ENCODE results near the gene CFAP99. TPM values are rescaled to one million over a fixed set of nuclear protein-coding genes. Genes with fewer than 3 reads are reported as not detected.

The CFAP99 gene
- total and polyA plus RNA-seq, 2 donors (not counting 1 experiment from before 2014, with no cell fraction given), result not detected

DNA sequence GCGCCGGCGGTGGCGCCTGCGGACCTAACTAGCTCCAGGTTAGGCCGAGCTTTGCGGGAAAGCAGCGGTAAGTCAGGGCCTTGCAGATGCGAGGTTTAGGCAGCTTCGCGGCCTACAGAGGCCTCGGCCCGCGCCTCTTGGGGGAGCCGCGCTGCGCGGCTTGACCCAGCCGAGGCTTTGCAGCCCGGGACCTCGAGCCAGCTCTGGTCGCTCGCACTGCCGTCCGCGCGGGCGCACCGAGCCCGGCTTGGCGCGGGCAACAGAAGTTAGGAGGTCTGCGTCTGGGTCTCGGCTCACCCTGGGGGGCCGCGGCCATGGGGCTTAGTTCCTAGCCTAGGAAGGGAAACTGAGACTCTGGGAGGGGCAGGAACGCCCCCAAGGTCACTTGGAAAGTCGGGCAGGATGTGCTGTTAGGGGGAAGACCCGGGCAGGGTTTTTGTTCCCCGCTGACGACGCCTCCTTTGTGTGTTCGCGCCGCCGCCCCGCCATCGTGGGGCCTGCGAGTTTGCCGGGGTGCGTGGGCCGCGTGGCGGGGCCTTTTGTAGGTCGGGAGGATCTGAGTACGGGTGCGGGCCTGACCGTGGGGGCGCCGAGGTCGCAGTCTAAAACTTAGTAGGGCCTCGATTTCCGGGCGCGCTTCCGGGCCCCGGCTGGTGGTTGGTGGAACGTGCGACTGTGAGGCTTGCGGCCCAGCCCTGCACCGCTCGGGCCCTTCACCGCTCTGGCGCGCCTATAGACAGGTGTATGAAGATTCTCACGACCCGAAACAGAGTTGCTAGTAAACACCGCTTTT lies 50.6 kb downstream of the CFAP99 start:
- H3K27me3 Mint-ChIP-seq, result no peaks in the 10 kb centered on the region
- no peaks in the 10 kb centered on the region for H3K27me3 ChIP-seq (replicated peaks in 1 of 4; ENCODE audit: control extremely low read depth in 1 of 4, control insufficient read depth in 3 of 4, insufficient read depth in 4 of 4, low read length in 3 of 4)
- H3K9me3 ChIP-seq (ENCODE audit: control extremely low read depth in 1 of 3, control insufficient read depth in 2 of 3, insufficient read depth in 1 of 3, low read length in 2 of 3), result no peaks in the 10 kb centered on the region
- peak overlapping the region; percentile 90 to 97 for H3K27ac ChIP-seq (ENCODE audit: low read length in 2 of 2)
- ChIA-PET CTCF (interaction anchor here (0.6 to 3.8 kb wide), 8 partner anchors 11 to 249 kb away, joined by 3 to 29 read pairs (median 4); partner anchors contain the start of gene FAM193A), POLR2A (interaction anchor here (0.6 to 2.8 kb wide), 7 partner anchors 13 to 493 kb away, joined by 3 to 19 read pairs (median 6); partner anchors contain the start of genes FAM193A and MXD4)
- H3K4me3 Mint-ChIP-seq, result peak overlapping the region; percentile 99
- H3K36me3 ChIP-seq (replicated peaks in 1 of 2; ENCODE audit: control extremely low read depth in 1 of 2, control insufficient read depth in 1 of 2, extremely low read depth in 1 of 2, insufficient read depth in 2 of 2, low read length in 1 of 2), result peaks cover 5 to 23% of the 10 kb centered on the region in 2 experiments
- H3K4me1 Mint-ChIP-seq, result peaks cover 45% of the 10 kb centered on the region
- H3K79me2 ChIP-seq (ENCODE audit: control insufficient read depth, insufficient read depth, low read length), result peaks cover 85% of the 10 kb centered on the region
- H3K4me3 ChIP-seq (ENCODE audit: control extremely low read depth in 1 of 5, extremely low read depth in 1 of 5, insufficient read depth in 1 of 5, low read depth in 2 of 5, low read length in 4 of 5), result peak overlapping the region; percentile 77 to 99 (median 90)
- peak overlapping the region; percentile 96 for H3K9ac ChIP-seq (ENCODE audit: low read length)
- intact Hi-C loops (cut with micrococcal nuclease), result loop anchor here (1.0 to 5.0 kb wide), 9 partner anchors 16 to 757 kb away; partner anchors contain the start of genes FAM193A, GRK4, HAUS3 and MXD4
- H3K4me2 ChIP-seq (replicated peaks; ENCODE audit: low read depth, low read length, poor library complexity, severe bottlenecking), result peak overlapping the region; percentile 91
- DNase-seq, result peak; percentile 84
- ATAC-seq (ENCODE audit: low read depth), result peak; percentile 52
- H2AFZ ChIP-seq (ENCODE audit: insufficient read depth, low read depth, low read length, poor library complexity, severe bottlenecking), result peak overlapping the region; percentile 81
- H4K20me1 ChIP-seq (ENCODE audit: control insufficient read depth, insufficient read depth, low read length, poor library complexity, severe bottlenecking), result peaks cover 59% of the 10 kb centered on the region
- peaks cover 31 to 33% of the 10 kb centered on the region in 2 donors for H3K4me1 ChIP-seq (ENCODE audit: control insufficient read depth in 2 of 2, insufficient read depth in 2 of 2, low read length in 2 of 2)
- under 1% methylated on average over 73 of the region's 78 CpGs for WGBS (ENCODE audit: insufficient coverage)
- H3K9me3 Mint-ChIP-seq (ENCODE audit: insufficient read depth), result no peaks in the 10 kb centered on the region
- TF ChIP-seq, protein P1, sequence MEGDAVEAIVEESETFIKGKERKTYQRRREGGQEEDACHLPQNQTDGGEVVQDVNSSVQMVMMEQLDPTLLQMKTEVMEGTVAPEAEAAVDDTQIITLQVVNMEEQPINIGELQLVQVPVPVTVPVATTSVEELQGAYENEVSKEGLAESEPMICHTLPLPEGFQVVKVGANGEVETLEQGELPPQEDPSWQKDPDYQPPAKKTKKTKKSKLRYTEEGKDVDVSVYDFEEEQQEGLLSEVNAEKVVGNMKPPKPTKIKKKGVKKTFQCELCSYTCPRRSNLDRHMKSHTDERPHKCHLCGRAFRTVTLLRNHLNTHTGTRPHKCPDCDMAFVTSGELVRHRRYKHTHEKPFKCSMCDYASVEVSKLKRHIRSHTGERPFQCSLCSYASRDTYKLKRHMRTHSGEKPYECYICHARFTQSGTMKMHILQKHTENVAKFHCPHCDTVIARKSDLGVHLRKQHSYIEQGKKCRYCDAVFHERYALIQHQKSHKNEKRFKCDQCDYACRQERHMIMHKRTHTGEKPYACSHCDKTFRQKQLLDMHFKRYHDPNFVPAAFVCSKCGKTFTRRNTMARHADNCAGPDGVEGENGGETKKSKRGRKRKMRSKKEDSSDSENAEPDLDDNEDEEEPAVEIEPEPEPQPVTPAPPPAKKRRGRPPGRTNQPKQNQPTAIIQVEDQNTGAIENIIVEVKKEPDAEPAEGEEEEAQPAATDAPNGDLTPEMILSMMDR (IDR thresholded peaks at IDR 0.05), result no peak
- no peak for TF ChIP-seq EZH2 (IDR thresholded peaks at IDR 0.05; ENCODE audit: borderline replicate concordance, insufficient read depth, low read depth, low read length, poor library complexity, severe bottlenecking)
- H3K27ac Mint-ChIP-seq, result peak overlapping the region; percentile 99

DNA sequence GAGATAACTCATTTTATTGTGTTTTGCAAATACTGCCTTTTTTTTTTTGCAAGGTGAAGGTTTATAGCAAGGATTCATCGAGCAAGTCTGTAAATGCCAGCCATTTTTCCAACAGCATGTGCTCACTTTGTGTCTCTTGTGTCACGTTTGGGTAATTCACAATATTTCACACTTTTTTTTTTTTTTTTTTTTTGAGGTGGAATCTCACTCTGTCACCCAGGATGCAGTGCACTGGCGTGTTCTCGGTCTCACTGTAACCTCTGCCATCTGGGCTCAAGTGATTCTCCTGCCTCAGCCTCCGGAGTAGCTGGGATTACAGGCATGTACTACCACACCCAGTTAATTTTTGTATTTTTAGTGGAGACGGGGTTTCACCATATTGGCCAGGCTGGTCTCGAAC lies 52.0 kb downstream of the CFAP99 start:
- Histone ChIP-seq H2AFZ (ENCODE audit: insufficient read depth, low read depth, low read length, poor library complexity, severe bottlenecking) (no peak overlapping the region), H3K27me3 (replicated peaks in 1 of 4; ENCODE audit: control extremely low read depth in 1 of 4, control insufficient read depth in 3 of 4, insufficient read depth in 4 of 4, low read length in 3 of 4) (no peaks in the 10 kb centered on the region), H3K4me1 (ENCODE audit: control insufficient read depth in 2 of 2, insufficient read depth in 2 of 2, low read length in 2 of 2) (peaks cover 31 to 33% of the 10 kb centered on the region in 2 donors), H3K36me3 (replicated peaks in 1 of 2; ENCODE audit: control extremely low read depth in 1 of 2, control insufficient read depth in 1 of 2, extremely low read depth in 1 of 2, insufficient read depth in 2 of 2, low read length in 1 of 2) (peaks cover 5 to 29% of the 10 kb centered on the region in 2 experiments), H3K4me2 (replicated peaks; ENCODE audit: low read depth, low read length, poor library complexity, severe bottlenecking) (peak overlapping the region; percentile 91), H3K4me3 (ENCODE audit: control extremely low read depth in 1 of 5, extremely low read depth in 1 of 5, insufficient read depth in 1 of 5, low read depth in 2 of 5, low read length in 4 of 5) (peak overlapping the region in 1 of 5 experiments; percentile 89), H3K27ac (ENCODE audit: low read length in 2 of 2) (peak overlapping the region; percentile 90 to 97), H4K20me1 (ENCODE audit: control insufficient read depth, insufficient read depth, low read length, poor library complexity, severe bottlenecking) (peaks cover 67% of the 10 kb centered on the region), H3K79me2 (ENCODE audit: control insufficient read depth, insufficient read depth, low read length) (peaks cover 93% of the 10 kb centered on the region), H3K9ac (ENCODE audit: low read length) (peak overlapping the region; percentile 96), H3K9me3 (ENCODE audit: control extremely low read depth in 1 of 3, control insufficient read depth in 2 of 3, insufficient read depth in 1 of 3, low read length in 2 of 3) (no peaks in the 10 kb centered on the region)
- Mint-ChIP-seq H3K27me3 (no peaks in the 10 kb centered on the region), H3K9me3 (ENCODE audit: insufficient read depth) (no peaks in the 10 kb centered on the region), H3K27ac (peak overlapping the region; percentile 65), H3K4me3 (peak overlapping the region; percentile 99), H3K4me1 (peaks cover 49% of the 10 kb centered on the region)
- WGBS (ENCODE audit: insufficient coverage), result no CpG with 5 or more reads among the region's 7 CpGs
- no peak for ATAC-seq (ENCODE audit: low read depth)
- CTCF ChIA-PET, result interaction anchor here (0.6 to 3.8 kb wide), 4 partner anchors 10 to 139 kb away, joined by 3 to 29 read pairs (median 4); no protein-coding TSS in a partner anchor
- no peak for DNase-seq
- intact Hi-C loops (cut with micrococcal nuclease), result no loop called here
- POLR2A ChIA-PET, result no interaction called here
- no peak for TF ChIP-seq EZH2 (IDR thresholded peaks at IDR 0.05; ENCODE audit: borderline replicate concordance, insufficient read depth, low read depth, low read length, poor library complexity, severe bottlenecking)
- TF ChIP-seq, protein P1 (IDR thresholded peaks at IDR 0.05), result no peak

Measured in B cell (primary cell).